Middle frontal gyrus (tissue), 1 donor: ENCODE results near the gene STX4.
"Not testable (repeated sequence)": the region's sequence is repeated elsewhere in the genome, so short reads cannot be mapped to it uniquely, and the experiment has no call there.

Experiments used
- DNase-seq: peaks from one replicate; pipeline ENCODE4 v3.0.0-alpha.2; 2015; ENCODE audit warnings: low spot score; ENCODE audit errors: extremely low spot score

Gene STX4

DNA sequence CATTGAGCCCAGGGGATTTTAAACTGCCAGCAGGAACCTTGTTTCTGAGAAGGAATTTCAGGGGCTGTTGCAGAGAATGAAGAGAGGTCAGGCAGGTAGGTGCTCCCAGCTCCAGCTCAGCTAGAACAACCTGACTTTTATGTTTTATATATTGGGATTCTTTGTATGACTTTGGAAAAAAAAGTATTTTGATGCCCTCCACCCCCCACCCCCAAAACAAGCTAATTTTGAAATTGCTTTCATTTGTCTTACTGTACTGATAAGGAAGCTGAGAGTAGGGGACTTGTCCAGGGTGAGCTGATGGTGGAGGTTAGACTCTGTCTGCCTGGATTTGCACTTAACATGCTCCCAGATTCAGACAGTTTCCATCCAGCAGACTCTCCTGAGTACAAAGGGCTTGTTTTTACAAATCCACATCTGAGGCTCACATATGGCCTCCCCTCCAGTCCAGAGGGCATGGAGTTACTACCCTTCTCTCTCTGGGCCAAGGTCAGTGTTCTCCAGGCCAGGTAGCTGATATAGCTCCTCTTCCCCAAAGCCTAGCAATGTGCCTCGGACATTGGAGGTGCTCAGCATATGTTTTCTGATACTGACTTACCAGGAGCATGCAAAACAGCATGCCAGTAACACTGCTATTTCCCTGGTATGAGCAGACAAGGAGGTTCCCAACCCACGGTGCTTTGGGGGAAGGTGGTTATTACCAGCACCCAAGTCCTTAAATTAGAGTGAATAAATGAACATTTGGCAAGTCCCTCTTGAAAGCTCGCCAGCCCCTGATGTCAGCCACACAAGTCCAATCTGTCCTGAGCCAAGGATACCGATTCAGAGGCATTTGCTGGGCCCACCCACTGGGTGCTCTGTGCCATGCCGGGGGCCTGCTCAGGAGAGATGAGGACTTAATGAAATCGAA, 34.3 kb upstream of the STX4 start:
- peak; percentile 40 for DNase-seq

DNA sequence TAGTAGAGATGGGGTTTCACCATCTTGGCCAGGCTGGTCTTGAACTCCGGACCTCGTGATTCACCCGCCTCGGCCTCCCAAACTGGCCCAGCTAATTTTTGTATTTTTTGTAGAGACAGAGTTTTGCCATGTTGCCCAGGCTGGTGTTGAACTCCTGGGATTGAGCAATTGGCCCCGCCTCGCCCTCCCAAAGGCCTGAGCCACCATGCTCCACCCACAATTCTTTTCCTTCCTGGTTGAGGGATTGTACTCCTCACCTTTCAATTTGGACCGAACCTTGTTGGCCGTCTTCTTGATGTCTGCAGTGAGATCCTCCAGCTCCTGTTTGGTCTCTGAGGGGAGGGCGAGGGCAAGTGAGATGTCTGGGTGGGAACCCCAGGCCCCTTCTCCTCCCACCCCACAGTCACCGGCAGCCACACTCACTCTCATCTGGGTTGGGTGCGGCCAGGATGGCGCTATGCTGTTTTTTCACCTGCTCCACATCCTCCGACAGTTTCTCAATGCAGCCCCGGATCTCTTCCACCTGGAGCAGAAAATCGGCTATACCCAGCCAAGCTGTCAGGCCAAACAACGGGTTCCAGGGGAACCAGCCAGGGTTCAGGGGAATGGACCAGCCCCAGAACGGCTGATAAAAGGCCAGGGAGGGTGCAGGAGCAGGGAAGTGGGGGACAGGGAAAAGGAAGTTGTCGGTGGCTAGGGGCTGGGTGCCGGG, 32.5 kb upstream of the STX4 start:
- no peak for DNase-seq

DNA sequence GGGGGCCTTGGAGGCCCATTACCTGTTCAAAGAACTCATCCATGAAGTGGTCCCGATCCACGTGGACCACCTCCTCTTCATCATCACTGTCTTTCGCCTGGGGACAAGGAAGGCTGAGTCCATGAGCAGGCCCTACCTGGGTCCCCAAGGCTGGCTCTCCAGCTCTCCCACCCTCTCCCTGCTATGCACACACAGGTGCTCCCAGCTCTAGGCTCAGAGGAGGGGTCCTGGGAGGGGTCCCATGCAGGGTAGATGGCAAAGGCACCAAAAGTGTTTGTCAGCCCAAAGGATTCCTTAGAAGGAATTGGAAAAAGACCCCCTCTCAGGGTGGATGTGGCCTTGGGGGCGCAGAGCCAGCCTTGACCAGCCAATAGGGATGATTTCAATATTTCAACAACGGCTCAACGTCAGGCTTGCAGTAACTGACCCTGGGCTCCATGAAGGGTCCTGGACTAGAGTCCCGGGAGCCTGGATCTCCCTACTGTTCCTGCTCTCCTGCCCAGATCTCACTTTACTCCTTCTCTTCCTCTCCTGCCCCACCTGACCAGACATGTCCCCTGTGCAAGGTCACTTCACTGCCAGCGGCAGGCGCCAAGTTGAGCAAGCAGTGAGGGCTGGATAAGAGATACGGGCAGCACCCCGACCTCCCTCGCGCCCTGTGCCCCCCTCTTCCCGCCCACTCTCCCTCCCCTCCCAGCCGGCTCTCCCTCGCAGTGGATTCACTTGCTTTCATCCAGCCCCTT, 31.7 kb upstream of the STX4 start:
- DNase-seq: no peak

DNA sequence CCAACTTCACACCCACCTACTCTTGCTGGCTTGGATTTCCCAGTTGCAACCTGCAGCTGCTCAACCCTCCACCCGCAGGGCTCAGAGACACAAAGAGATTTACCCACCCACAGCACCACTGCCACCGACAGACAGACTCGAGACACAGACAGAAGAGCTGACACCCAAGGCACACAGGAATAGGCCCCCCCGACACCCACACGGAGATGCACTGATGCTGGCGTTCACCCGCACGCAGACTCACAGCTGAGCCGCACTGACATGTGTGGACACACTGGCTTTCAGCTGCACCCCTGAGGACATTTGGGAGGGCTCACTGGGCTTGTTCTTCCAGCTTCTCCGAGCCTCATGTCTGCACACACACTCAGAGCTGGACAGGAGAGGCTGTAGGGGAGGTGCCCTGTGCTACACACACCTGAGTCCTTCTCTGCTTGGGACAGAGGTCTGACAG, 31.1 kb upstream of the STX4 start:
- DNase-seq: no peak

DNA sequence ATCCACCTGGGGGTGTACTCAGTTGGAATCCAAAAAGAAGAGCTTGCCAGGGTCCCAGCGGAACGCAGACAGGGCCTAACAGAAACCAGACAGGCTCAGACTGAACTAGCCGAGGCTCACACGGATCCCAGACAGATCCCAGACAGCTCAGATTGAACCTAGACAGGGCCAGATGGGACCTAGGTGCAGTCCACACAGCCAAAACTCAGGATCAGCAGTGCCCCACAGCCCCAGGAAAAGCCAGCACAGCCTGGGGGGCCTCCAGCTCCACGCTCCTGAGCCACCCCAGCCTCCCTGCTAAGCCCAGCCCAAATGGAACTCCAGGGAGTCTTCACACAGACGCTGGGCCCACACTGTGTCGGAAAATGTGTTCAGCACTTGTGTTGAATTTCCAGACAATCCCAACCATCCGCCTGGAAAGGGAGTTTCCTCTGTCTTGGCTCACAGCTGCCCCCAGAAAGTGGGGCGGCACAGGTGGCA, 30.5 kb upstream of the STX4 start:
- DNase-seq: no peak

DNA sequence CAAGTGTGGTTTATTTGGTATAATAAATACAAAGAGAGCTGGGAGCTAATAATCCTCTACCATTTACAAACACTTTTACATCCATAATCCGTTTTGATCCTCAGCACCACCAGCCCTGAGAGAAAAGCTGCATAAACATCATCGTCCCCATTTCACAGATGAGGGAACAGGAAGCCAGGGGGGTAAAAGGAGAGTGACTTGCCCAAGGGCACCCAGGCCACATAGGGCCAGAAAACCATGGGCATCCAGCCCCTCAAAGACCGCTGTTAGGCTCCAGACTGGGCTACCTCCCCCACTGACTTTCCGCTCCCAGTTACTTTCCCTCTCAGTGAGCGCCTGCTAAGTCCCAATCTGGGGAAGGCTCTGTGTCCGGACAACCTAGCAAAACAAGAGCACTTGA, 29.6 kb upstream of the STX4 start:
- DNase-seq: no peak

DNA sequence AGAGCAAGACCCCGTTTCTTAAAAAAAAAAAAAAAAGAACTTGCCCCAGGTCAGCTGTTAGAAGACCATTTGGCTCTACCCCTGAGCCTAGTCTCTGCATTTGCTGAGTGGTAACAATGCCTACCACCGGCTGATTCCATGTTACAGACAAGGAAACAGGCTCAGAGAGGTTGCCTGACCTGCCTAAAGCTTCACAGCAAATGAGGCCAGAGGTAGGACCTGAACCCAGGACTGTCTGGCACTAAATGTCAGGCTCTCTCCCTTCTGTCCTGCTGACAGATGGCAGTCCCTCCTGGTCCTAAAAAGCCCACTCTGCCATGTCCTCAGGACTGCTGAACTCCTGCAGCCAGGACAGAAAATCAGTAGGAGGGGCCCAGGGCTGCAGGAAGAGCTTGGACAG, 28.7 kb upstream of the STX4 start:
- no peak for DNase-seq

DNA sequence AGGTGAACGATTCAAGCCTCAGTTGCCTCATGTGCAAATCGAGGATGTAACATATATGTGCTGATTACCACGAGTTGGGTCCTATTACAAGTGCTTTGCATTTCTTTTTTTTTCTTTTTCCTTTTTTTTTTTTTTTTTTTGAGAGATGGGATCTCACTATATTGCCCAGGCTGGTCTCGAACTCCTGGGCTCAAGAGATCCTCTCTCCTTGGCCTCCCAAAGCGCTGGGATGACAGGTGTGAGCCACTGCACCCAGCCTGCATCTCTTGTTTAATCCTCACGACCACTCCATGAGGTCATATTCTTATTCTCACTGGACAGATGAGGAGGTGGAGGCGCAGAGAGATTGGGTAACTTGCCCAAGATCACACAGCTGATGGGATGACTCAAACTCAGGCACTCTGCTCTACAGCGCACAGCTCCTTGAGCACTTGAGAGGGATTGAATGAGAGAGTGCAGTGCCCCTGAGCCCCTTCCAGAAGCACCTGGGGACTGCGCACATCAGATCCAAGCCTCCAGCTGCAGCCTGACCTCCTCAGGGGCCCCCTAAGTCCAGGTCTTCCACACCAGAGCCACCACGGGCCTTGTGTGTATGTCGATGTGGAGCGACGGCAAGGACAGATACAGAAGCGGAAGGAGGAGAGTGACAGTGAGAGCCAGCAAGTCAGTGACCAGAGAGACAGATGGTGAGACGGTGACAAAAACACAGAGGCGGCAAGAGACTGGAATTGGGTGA, 27.8 kb upstream of the STX4 start:
- no peak for DNase-seq

DNA sequence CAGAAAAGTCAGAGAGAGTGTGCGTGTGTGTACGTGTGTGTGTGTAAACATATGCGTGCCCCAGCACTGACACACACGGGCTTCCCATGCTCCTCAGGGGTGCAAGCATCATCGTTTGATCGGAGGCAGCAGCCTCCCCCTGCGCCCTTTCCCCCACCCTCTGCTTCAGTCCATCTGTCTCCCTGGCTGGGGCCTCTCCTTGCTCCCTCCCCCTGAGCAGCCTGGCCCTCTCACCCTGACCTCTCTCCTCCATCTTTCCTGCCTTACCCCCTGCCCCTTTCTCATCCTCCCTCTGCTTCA, 27.3 kb upstream of the STX4 start:
- no peak for DNase-seq

DNA sequence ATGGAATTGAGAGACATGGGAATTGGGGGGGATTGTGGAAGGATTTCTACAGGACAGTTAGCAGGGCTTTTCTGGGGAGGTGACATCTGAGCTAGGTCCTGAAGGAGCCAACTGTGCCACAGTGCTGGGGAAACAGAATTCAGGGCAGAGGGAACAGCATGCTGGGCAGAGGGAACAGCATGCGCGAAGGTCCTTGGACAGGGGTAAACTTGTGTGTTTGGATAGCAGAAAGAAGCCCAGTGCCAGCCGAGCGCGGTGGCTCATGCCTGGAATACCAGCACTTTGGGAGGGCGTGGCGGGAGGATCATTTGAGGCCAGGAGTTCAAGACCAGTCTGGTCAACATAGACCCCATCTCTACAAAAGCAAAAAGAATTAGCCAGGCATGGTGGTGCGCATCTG, 26.8 kb upstream of the STX4 start:
- no peak for DNase-seq

DNA sequence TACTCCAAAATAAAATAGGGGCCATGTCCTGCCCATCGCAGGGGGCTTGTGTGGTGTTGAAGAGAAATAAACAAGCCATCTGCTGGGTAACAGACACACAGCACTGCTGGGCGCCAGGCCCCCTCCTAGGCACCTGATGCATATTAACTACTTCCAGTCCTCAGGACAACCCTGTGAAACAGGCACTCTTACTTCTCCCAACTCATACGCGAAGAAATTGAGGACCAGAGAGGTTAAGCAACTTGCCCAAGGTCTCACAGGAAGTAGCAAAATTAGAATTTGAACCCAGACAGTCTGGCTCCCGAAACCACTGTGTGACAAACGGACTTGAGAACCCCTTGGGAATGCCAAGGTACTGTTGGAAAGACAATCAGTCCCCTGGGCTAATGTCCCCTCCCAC, 25.7 kb upstream of the STX4 start:
- DNase-seq: no peak

DNA sequence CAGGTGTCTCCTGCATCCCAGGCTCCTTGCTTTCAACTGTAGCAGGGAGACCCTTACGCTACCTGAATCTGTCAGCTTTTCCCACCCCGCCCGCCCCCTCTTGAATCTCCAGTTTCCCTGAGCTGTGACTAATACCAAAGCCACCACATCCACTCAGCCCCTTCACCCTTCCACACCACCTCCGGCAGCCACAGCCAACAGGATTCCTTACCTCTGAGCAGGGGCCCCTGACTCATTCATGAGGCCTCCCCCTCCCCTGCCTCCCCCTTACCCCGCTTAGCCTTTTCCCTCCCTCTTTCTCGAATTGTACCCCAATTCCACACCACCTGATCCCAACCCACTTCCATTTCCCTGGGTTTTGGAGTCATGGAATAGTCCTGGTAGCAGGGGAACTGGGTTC, 25.2 kb upstream of the STX4 start:
- DNase-seq: no peak

DNA sequence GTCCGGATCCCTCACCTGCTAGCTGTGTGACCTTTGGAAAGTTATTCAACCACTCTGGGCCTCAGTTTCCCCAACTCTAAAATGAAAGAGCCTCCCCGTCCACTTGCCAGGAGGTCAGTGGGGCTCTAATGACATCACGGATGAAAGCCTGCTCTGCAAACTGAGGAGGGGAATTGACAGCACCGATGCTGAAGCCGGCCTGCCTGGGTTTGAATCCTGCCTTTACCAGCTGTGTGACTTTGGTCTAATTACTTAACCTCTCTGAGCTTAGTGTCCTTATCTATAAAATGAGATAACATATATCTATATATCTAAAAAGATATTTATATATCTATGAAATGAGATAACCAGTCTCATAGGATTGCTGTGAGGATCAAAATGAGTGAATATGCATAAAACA, 24.8 kb upstream of the STX4 start:
- no peak for DNase-seq

DNA sequence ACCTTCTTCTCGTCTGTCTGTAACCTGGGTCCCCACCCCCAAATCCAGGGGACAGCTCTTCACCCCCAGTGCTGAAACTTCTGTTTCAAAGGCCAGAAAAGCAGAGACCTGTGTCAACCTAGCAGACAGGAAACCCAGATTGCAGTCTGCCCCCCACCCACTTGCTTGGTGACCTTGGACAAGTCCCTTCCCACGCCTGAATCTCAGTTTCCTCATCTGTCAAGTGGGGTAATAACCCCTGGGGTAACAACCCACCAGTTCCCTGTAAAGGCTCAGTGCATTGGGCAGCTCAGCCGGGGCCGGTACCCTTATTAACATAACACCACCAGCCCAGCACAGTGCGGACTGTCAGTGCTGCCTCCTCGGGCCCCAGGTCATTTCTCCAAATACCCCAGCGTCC, 24.2 kb upstream of the STX4 start:
- no peak for DNase-seq

DNA sequence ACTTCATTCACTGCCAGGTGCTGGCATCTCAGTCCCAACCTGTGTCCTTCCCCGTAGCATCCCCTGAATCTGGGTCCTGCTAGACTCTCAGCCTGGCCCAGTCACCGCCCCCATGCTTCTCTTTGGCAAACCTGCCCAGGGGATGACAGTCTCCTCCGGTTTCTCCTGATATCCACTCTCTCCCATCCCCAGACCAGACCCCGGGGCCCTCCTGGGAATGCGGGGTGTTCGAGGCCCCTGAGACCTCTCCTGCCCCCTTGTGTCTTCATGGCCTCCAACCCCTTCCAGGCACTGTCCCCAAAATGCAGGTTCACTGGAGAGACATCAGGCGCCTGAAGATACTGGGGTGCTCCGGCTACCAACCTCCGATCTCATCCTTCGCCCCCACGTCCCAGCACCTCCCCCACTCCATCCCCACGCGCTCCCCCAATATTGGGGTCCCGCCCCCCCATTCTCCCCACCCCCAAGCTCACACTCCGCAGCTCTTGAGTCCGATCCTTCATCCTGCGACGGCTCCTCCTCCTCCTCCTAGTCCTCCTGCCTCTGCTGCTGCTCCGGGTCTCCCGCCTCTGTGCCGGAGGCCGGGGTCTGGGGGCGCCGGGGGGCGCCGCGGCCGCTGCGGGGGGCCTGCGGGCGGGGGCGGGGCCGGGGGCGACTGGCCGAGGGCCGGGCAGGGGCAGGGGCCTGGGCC, 23.3 kb upstream of the STX4 start:
- no peak for DNase-seq

DNA sequence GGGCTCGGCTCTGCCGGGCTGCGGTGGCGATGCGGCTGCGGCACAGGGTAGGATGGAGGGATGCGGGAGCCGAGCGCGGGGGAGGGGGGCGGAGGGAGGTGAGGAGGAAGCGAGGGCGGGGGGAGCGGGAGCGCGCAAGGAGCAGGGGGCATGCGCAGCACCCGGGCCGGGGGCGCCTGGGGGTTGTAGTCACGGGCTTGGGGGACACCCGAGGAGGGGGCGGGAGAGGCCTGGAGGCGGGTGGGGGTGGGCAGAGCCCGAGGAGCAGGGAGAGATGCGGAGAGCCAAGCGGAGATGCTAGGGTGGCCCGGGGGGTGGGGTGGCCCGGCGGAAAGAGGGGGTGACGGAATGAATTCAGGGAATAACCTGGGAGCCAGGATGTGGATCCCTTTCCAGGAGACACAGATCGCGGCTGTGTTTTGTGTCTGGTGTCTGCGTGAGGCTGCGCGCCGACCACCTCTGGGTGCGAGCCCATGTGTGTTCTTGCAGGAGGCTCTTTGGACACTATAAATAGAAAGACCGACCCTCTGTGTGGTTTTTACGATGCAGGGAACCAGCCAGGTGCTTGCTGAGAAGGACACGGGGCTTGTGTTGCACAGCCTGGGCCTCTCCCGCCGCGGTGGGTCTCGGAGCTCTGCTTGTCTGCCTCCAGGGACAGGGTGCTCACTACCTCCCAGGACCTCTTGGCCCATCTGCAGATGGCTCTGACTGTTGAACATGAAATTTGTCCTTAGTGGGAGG, 22.6 kb upstream of the STX4 start, which contains the start of gene STX1B:
Gene STX1B (minus strand): TSS at position 54 of the 741 bp plus-strand sequence. CDS start 242 bp downstream, outside the sequence.
- DNase-seq: no peak

DNA sequence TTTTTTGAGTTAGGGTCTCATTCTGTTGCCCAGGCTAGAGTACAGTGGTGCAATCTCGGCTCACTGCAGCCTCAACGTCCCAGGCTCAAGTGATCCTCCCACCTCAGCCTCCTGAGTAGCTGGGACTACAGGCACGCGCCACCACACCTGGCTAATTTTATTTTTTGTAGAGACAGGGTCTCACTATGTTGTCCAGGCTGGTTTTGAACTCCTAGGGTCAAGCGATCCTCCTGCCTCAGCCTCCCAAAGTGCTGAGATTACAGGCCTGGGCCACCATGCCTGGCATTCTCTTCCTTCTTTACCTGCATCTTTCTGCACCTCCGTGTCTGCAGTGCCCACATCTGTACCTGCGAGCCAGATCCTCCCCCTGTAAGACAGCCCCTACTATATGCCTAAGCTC, 21.5 kb upstream of the STX4 start:
- not testable (repeated sequence) for DNase-seq

DNA sequence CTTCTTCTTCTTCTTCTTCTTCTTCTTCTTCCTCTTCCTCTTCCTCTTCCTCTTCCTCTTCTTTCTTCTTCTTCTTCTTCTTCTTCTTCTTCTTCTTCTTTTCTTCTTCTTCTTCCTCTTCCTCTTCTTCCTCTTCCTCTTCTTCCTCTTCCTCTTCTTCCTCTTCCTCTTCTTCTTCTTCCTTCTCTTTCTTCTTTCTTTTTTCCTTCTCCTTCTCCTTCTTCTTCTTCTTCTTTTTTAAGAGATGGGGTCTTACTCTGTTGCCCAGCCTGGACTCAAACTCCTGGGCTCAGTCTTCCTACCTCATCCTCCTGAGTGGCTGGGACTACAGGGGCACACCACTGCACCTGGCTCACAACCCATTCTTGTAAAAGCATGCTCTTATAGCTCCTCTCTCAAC, 20.1 kb upstream of the STX4 start:
- not testable (repeated sequence) for DNase-seq

DNA sequence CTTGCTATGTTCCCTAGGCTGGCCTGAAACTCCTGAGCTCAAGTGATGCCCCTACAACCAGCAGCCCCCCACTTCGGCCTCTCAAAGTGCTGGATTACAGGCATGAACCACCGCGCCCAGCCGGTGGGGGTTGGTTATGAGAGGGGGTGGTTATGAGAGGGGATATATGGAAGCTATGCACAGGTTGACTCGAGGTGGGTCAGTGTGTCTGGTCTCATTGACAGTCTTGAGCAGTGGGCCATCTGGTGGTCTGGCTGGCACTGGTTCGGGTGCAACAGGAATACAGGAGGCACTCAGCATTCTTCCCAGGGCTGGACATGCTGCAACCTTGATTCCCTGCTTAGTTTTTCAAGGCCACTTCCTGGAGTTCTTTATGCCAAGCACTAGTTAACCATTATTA, 17.3 kb upstream of the STX4 start:
- no peak for DNase-seq

DNA sequence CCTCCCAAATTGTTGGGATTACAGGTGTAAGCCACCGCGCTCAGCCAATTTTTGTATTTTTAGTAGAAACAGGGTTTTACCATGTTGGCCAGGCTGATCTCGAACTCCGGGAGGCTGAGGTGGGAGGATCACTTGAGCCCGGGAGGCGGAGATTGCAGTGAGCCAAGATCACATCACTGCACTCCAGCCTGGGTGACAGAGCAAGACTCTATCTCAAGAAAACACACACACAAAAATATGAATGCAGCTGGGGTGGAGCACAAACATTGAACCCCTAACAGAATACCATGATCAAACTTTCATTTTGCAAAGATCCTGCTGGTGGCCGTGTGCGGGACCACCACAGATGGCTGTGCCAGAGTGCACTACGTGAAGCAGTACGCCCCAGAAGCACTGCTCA, 15.6 kb upstream of the STX4 start:
- DNase-seq: not testable (repeated sequence)
